ENCODE measurements around the gene ALG1L2.
"Not testable (repeated sequence)": the region's sequence is repeated elsewhere in the genome, so short reads cannot be mapped to it uniquely, and the experiment has no call there.

ALG1L2 gene

GRCh38 chr3:130081351-130081881, at the start of gene ALG1L2:
Gene ALG1L2 (plus strand): TSS chr3:130081831. CDS start chr3:130082017, 186 bp downstream.
- DNase-seq: no peak

- DNase-seq: not testable (repeated sequence)
These were observed 44.4 kb upstream of the ALG1L2 start for GRCh38 chr3:130037126-130037815.

GRCh38 chr3:130042736-130043135, 38.9 kb upstream of the ALG1L2 start:
- not testable (repeated sequence) for DNase-seq

- not testable (repeated sequence) for DNase-seq
These were observed 38.0 kb upstream of the ALG1L2 start for GRCh38 chr3:130043658-130044057.

- no peak for DNase-seq
These were observed 37.3 kb upstream of the ALG1L2 start for GRCh38 chr3:130044370-130044769.

- no peak for DNase-seq
These were observed 32.9 kb upstream of the ALG1L2 start for GRCh38 chr3:130048726-130049125.

- DNase-seq: not testable (repeated sequence)
These were observed 29.3 kb upstream of the ALG1L2 start for GRCh38 chr3:130052366-130052765.

- DNase-seq: not testable (repeated sequence)
These were observed 28.7 kb upstream of the ALG1L2 start for GRCh38 chr3:130052965-130053364.

GRCh38 chr3:130057536-130058266, 23.9 kb upstream of the ALG1L2 start:
- DNase-seq: not testable (repeated sequence)

- DNase-seq: not testable (repeated sequence)
These were observed 23.4 kb upstream of the ALG1L2 start for GRCh38 chr3:130058267-130058657.

- DNase-seq: not testable (repeated sequence)
These were observed 22.9 kb upstream of the ALG1L2 start for GRCh38 chr3:130058716-130059115.

- DNase-seq: not testable (repeated sequence)
These were observed 22.5 kb upstream of the ALG1L2 start for GRCh38 chr3:130059162-130059561.

- no peak for DNase-seq
These were observed 8.0 kb upstream of the ALG1L2 start for GRCh38 chr3:130073582-130073981.

GRCh38 chr3:130077636-130078035, 4.0 kb upstream of the ALG1L2 start:
- DNase-seq: no peak

- DNase-seq: not testable (repeated sequence)
These were observed 1.9 kb downstream of the ALG1L2 start for GRCh38 chr3:130083363-130084090.

- DNase-seq: no peak
These were observed 2.9 kb downstream of the ALG1L2 start for GRCh38 chr3:130084436-130084980.

- no peak for DNase-seq
These were observed 4.2 kb downstream of the ALG1L2 start for GRCh38 chr3:130085881-130086280.

GRCh38 chr3:130086628-130087027, 5.0 kb downstream of the ALG1L2 start:
- not testable (repeated sequence) for DNase-seq

- no peak for DNase-seq
These were observed 6.4 kb downstream of the ALG1L2 start for GRCh38 chr3:130088061-130088460.

GRCh38 chr3:130090681-130091080, 9.1 kb downstream of the ALG1L2 start:
- DNase-seq: not testable (repeated sequence)

GRCh38 chr3:130091958-130092357, 10.3 kb downstream of the ALG1L2 start:
- DNase-seq: no peak

GRCh38 chr3:130093741-130094391, 12.2 kb downstream of the ALG1L2 start:
- no peak for DNase-seq
